DMS53 (cell line): Measurements from ENCODE around the gene SAXO1.
A peak's percentile ranks its signal among the peaks of the same experiment; 100 is the strongest.
"Not testable (repeated sequence)": the region's sequence is repeated elsewhere in the genome, so short reads cannot be mapped to it uniquely, and the experiment has no call there.

Experiments used
- DNase-seq: peaks from one replicate; lab custom pipeline; 2025; lab: John Stamatoyannopoulos, UW

SAXO1 gene

GRCh38 chr9:19033015-19033414 is at the start of gene SAXO1:
Gene SAXO1 (minus strand): TSS chr9:19033209. CDS start chr9:19032908, 301 bp downstream.
- no peak for DNase-seq

- DNase-seq = no peak
Measured at GRCh38 chr9:19074836-19075235, 41.8 kb upstream of the SAXO1 start.

GRCh38 chr9:19074229-19074628 is 41.2 kb upstream of the SAXO1 start:
- DNase-seq = no peak

GRCh38 chr9:19057033-19057432 is 24.0 kb upstream of the SAXO1 start:
- no peak for DNase-seq

GRCh38 chr9:19050637-19051591 is 17.9 kb upstream of the SAXO1 start:
- peak; percentile 31 for DNase-seq

- DNase-seq = peak; percentile 49
Measured at GRCh38 chr9:19049917-19050636, 17.1 kb upstream of the SAXO1 start.

GRCh38 chr9:19048966-19049916 is 16.2 kb upstream of the SAXO1 start, which contains the start of gene RRAGA:
Gene RRAGA (plus strand): TSS chr9:19049427. CDS start chr9:19049660, 233 bp downstream.
- peak; percentile 97 for DNase-seq

- DNase-seq = no peak
Measured at GRCh38 chr9:19036611-19037010, 3.6 kb upstream of the SAXO1 start.

GRCh38 chr9:19032406-19032805 is 603 bp downstream of the SAXO1 start:
- DNase-seq = peak; percentile 26

GRCh38 chr9:19030899-19031298 is 2.1 kb downstream of the SAXO1 start:
- DNase-seq = no peak

GRCh38 chr9:19028835-19029451 is 4.1 kb downstream of the SAXO1 start:
- peak; percentile 77 for DNase-seq

- no peak for DNase-seq
Measured at GRCh38 chr9:19027825-19028224, 5.2 kb downstream of the SAXO1 start.

GRCh38 chr9:19026375-19026774 is 6.6 kb downstream of the SAXO1 start:
- DNase-seq = no peak

- no peak for DNase-seq
Measured at GRCh38 chr9:19023078-19023477, 9.9 kb downstream of the SAXO1 start.

- no peak for DNase-seq
Measured at GRCh38 chr9:19022206-19022605, 10.8 kb downstream of the SAXO1 start.

GRCh38 chr9:19021649-19022048 is 11.4 kb downstream of the SAXO1 start:
- DNase-seq = not testable (repeated sequence)

GRCh38 chr9:19020886-19021455 is 12.0 kb downstream of the SAXO1 start:
- no peak for DNase-seq

- no peak for DNase-seq
Measured at GRCh38 chr9:19018201-19018600, 14.8 kb downstream of the SAXO1 start.

- DNase-seq = no peak
Measured at GRCh38 chr9:19009391-19009965, 23.5 kb downstream of the SAXO1 start.

- DNase-seq = no peak
Measured at GRCh38 chr9:19000133-19000532, 32.9 kb downstream of the SAXO1 start.
